Parathyroid adenoma (tissue), 2 donors: ENCODE results near the gene THSD4.
"Not testable (repeated sequence)": the region's sequence is repeated elsewhere in the genome, so short reads cannot be mapped to it uniquely, and the experiment has no call there.

Source experiments
- H2AFZ ChIP-seq: fragments of 300-600 bp; sonication (generic); one replicate; pipeline ENCODE4 v1.7.0; 2017; ENCODE audit warnings: antibody characterized with exemption, mild to moderate bottlenecking
- H3K27ac ChIP-seq: fragments of 300-600 bp; sonication (generic); one replicate; pipeline ENCODE4 v1.7.0; 2017
- H3K27me3 ChIP-seq: fragments of 300-600 bp; sonication (generic); one replicate; pipeline ENCODE4 v1.7.0; 2017; ENCODE audit warnings: low read length; ENCODE audit not compliant: control insufficient read depth, insufficient read depth
- H3K36me3 ChIP-seq: fragments of 300-600 bp; sonication (generic); one replicate; pipeline ENCODE4 v1.7.0; 2017; ENCODE audit warnings: low read length; ENCODE audit not compliant: control insufficient read depth, insufficient read depth
- H3K4me1 ChIP-seq: fragments of 300-600 bp; sonication (generic); one replicate; pipeline ENCODE4 v1.7.0; 2017; ENCODE audit warnings: control low read depth
- H3K4me2 ChIP-seq: fragments of 300-600 bp; sonication (generic); one replicate; pipeline ENCODE4 v1.7.0; 2017; ENCODE audit warnings: low read length
- H3K4me3 ChIP-seq: fragments of 300-600 bp; sonication (generic); one replicate; pipeline ENCODE4 v1.7.0; 2017; ENCODE audit warnings: low read depth, low read length
- H3K79me2 ChIP-seq: fragments of 300-600 bp; sonication (generic); one replicate; pipeline ENCODE4 v1.7.0; 2017; ENCODE audit warnings: control low read depth
- H3K9ac ChIP-seq: fragments of 300-600 bp; sonication (generic); one replicate; pipeline ENCODE4 v1.7.0; 2017; ENCODE audit warnings: mild to moderate bottlenecking
- H3K9me3 ChIP-seq: fragments of 300-600 bp; sonication (generic); one replicate; pipeline ENCODE4 v1.7.0; 2017; ENCODE audit warnings: low read length; ENCODE audit not compliant: control insufficient read depth
- TF ChIP-seq, protein P1 (sequence below): fragments of 300-600 bp; sonication (generic); IDR thresholded peaks from one replicate; pipeline ENCODE4 v1.7.0; 2017; ENCODE audit warnings: antibody characterized with exemption, mild to moderate bottlenecking
- donor health status: primary hyperparathyroidism.

Gene THSD4

DNA sequence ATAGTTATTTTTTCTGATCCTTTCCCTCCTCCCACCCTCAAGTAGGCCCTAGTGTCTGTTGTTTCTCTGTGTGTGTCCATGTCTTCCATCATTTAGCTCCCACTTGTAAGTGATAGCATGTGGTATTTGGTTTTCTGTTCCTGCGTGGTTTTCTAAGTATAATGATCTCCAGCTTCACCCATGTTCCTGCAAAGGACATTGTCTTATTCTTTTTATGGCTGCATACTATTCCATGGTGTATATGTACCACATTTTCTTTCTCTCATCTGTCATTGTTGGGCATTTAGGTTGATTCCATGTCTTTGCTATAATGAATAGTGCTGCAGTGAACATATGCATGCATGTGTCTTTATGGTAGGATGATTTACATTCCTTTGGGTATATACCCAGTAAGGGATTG is 549.4 kb downstream of the THSD4 start:
- Histone ChIP-seq H3K4me3 (no peak overlapping the region), H3K4me2 (no peak overlapping the region), H3K9ac (no peak overlapping the region), H3K27ac (no peak overlapping the region), H3K79me2 (no peaks in the 10 kb centered on the region), H3K36me3 (no peaks in the 10 kb centered on the region), H2AFZ (no peak overlapping the region), H3K9me3 (no peaks in the 10 kb centered on the region), H3K27me3 (no peaks in the 10 kb centered on the region), H3K4me1 (no peaks in the 10 kb centered on the region)
- TF ChIP-seq, protein P1, sequence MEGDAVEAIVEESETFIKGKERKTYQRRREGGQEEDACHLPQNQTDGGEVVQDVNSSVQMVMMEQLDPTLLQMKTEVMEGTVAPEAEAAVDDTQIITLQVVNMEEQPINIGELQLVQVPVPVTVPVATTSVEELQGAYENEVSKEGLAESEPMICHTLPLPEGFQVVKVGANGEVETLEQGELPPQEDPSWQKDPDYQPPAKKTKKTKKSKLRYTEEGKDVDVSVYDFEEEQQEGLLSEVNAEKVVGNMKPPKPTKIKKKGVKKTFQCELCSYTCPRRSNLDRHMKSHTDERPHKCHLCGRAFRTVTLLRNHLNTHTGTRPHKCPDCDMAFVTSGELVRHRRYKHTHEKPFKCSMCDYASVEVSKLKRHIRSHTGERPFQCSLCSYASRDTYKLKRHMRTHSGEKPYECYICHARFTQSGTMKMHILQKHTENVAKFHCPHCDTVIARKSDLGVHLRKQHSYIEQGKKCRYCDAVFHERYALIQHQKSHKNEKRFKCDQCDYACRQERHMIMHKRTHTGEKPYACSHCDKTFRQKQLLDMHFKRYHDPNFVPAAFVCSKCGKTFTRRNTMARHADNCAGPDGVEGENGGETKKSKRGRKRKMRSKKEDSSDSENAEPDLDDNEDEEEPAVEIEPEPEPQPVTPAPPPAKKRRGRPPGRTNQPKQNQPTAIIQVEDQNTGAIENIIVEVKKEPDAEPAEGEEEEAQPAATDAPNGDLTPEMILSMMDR = no peak

DNA sequence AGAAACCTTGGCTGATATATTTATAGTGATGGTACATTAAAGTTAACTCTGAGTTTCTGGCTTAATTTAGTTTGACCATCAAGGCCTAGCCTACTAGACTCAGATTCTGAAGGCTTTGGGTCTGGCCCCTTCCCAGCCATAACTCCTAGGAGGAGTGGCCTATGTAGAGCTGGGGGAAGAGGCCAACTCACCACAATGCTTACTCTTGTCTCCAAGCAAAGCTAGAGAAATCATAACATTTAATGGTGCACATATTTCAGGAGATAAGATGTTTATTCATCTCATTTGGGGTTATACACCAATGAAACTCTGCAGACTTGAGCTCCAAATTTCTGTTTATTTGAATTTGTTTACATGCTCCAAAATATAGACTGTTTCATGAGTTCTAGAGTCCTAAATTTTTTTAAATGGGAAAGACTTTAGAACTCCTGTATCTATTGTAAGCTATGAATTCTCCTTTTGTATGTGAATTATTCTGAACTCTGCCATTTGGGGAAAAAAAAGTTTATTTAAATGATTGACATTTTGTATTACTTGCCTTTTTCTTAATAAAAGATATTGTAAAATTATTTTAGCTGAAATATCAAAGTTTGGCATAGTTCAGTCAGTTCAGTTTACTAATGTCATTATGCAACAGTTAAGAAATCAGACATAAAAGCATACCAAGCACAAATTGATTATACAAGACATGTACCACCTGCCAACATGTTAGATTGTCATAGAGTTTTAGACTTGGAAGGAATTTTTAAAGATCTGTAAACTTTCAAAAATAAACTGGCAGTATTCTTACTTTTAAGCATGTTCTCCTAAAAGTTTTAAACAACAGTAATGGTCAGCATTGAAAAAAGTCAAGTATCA is 551.7 kb downstream of the THSD4 start:
- Histone ChIP-seq H3K4me2 (no peak overlapping the region), H3K9ac (no peak overlapping the region), H3K9me3 (no peaks in the 10 kb centered on the region), H3K27ac (no peak overlapping the region), H3K4me1 (no peaks in the 10 kb centered on the region), H3K79me2 (no peaks in the 10 kb centered on the region), H3K36me3 (no peaks in the 10 kb centered on the region), H2AFZ (no peak overlapping the region), H3K4me3 (no peak overlapping the region), H3K27me3 (no peaks in the 10 kb centered on the region)
- TF ChIP-seq, protein P1 = no peak

DNA sequence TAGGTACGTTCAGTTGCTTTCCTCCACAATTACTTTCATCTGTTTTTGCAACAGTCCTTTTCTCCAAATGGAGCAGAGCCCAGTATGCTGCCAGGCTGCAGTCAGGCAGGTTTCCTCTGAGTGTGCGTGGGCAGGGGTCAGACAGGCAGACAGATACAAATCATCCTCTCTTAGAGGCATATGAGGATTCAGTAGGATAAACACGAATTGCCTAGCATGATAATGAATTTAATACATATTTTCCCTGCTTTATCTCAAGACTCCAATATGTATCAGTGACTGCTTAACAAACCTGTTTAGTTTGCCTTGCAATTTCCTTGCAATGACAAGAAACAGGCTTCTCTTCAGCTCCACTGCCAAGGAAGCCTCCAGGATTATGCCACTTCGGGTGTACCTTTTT is 554.4 kb downstream of the THSD4 start:
- Histone ChIP-seq H3K4me3 (no peak overlapping the region), H3K27ac (no peak overlapping the region), H3K9ac (no peak overlapping the region)

DNA sequence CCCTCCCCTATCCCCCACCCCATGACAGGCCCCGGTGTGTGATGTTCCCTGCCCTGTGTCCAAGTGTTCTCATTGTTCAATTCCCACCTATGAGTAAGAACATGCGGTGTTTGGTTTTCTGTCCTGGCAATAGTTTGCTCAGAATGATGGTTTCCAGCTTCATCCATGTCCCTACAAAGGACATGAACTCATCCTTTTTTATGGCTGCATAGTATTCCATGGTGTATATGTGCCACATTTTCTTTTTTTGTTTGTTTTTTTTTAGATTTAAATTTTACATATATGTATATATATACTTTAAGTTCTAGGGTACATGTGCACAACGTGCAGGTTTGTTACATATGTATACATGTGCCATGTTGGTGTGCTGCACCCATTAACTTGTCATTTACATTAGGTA is 555.0 kb downstream of the THSD4 start:
- H3K4me3 ChIP-seq, H3K36me3 ChIP-seq, H3K9ac ChIP-seq, H3K4me1 ChIP-seq, H3K4me2 ChIP-seq, H3K79me2 ChIP-seq, H3K27me3 ChIP-seq, H3K27ac ChIP-seq, H2AFZ ChIP-seq, H3K9me3 ChIP-seq: not testable (repeated sequence)

More for the DNA sequence above, 554.4 kb downstream of the THSD4 start:
- no peaks in the 10 kb centered on the region for H3K36me3 ChIP-seq
- no peaks in the 10 kb centered on the region for H3K9me3 ChIP-seq
- H3K4me2 ChIP-seq = no peak overlapping the region
- H3K27me3 ChIP-seq = no peaks in the 10 kb centered on the region
- no peaks in the 10 kb centered on the region for H3K4me1 ChIP-seq
- TF ChIP-seq, protein P1 = no peak
- no peak overlapping the region for H2AFZ ChIP-seq
- H3K79me2 ChIP-seq = no peaks in the 10 kb centered on the region

DNA sequence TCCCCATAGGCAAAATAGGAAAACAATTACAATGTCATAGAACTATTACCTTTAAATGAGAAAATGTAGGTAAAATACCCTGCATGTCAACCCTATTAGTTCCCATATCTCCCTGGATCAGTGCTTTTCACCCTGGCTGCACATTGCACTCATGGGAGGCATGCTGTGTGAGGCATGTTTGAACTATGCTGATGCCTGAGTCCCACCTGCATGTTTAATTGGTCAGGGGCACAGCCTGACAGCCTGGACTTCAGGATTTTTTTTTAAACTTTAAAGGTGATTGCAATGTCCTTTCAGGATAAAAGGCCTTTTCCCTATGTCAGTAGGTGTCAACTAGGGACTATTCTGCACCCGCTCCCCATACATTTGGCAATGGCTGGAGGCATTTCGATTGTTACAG is 559.1 kb downstream of the THSD4 start:
- Histone ChIP-seq H3K4me2 (no peak overlapping the region), H2AFZ (no peak overlapping the region), H3K27ac (no peak overlapping the region), H3K4me1 (no peaks in the 10 kb centered on the region), H3K79me2 (no peaks in the 10 kb centered on the region), H3K9me3 (no peaks in the 10 kb centered on the region), H3K27me3 (no peaks in the 10 kb centered on the region), H3K36me3 (no peaks in the 10 kb centered on the region), H3K4me3 (no peak overlapping the region), H3K9ac (no peak overlapping the region)
- TF ChIP-seq, protein P1 = no peak
